ENCODE measurements around the gene CTCF. TPM values are rescaled to one million over a fixed set of nuclear protein-coding genes. Genes with fewer than 3 reads are reported as not detected.
A peak's percentile ranks its signal among the peaks of the same experiment; 100 is the strongest.
"Not testable (repeated sequence)": the region's sequence is repeated elsewhere in the genome, so short reads cannot be mapped to it uniquely, and the experiment has no call there.

Gene CTCF
- 10 to 100 TPM; 26.1 to 39.6 (median 31.8) TPM for total RNA-seq

- TF ChIP-seq CTCF (IDR thresholded peaks at IDR 0.05) (peak in 4 of 5 experiments; percentile 63 to 98 (median 92)), EP300 (IDR thresholded peaks at IDR 0.05) (no peak)
- Histone ChIP-seq H3K27me3 (no peaks in the 10 kb centered on the region), H3K4me1 (peaks cover 0 to 40% (median 17%) of the 10 kb centered on the region in 4 donors), H3K27ac (peak within 1 kb of the TSS; percentile 98 to 100 (median 100)), H3K36me3 (no peaks in the 10 kb centered on the region), H3K4me3 (peak within 1 kb of the TSS; percentile 91 to 99 (median 96)), H3K9me3 (no peaks in the 10 kb centered on the region)
- DNase-seq (ENCODE audit: low spot score in 2 of 2) = peak; percentile 59 to 67
- 1 to 2% methylated on average over 24 to 31 of the region's 62 CpGs for WGBS, 2 donors
These were observed at the start of gene CTCF for GRCh38 chr16:67562526-67562917. TSS of gene CTCF (plus strand) at chr16:67562526. CDS start at chr16:67610833, 48,307 bp downstream.

GRCh38 chr16:67513892-67514291, 48.4 kb upstream of the CTCF start:
- not testable (repeated sequence) for H3K4me1 ChIP-seq; H3K9me3 ChIP-seq; H3K4me3 ChIP-seq; DNase-seq (ENCODE audit: low spot score in 2 of 2); H3K36me3 ChIP-seq; H3K27me3 ChIP-seq; H3K27ac ChIP-seq
- 94 to 100% methylated on average over 1 of the region's 1 CpG for WGBS, 2 donors

- Histone ChIP-seq H3K27me3 (no peaks in the 10 kb centered on the region), H3K36me3 (no peaks in the 10 kb centered on the region), H3K27ac (no peak overlapping the region), H3K4me3 (no peak overlapping the region), H3K9me3 (no peaks in the 10 kb centered on the region), H3K4me1 (peaks cover 0 to 8% (median 0%) of the 10 kb centered on the region in 4 donors)
- peak; percentile 66 to 90 for DNase-seq (ENCODE audit: low spot score in 2 of 2)
- 7 to 12% methylated on average over 8 of the region's 8 CpGs for WGBS, 2 donors
- peak in 1 of 2 donors; percentile 34 for TF ChIP-seq EP300 (IDR thresholded peaks at IDR 0.05)
- TF ChIP-seq CTCF (IDR thresholded peaks at IDR 0.05) = peak; percentile 51 to 71 (median 53)
- no peak for TF ChIP-seq POLR2A (IDR thresholded peaks at IDR 0.05)
These were observed 47.9 kb upstream of the CTCF start for GRCh38 chr16:67514382-67514828.

GRCh38 chr16:67516296-67517154, 45.8 kb upstream of the CTCF start:
- TF ChIP-seq EP300 (IDR thresholded peaks at IDR 0.05) (no peak), POLR2A (IDR thresholded peaks at IDR 0.05) (no peak), CTCF (IDR thresholded peaks at IDR 0.05) (no peak)
- no peak for DNase-seq (ENCODE audit: low spot score in 2 of 2)
- WGBS, 2 donors = 77 to 80% methylated on average over 12 of the region's 12 CpGs
- Histone ChIP-seq H3K9me3 (no peaks in the 10 kb centered on the region), H3K27me3 (no peaks in the 10 kb centered on the region), H3K27ac (no peak overlapping the region), H3K36me3 (no peaks in the 10 kb centered on the region), H3K4me1 (peaks cover 0 to 8% (median 2%) of the 10 kb centered on the region in 4 donors), H3K4me3 (no peak overlapping the region)

GRCh38 chr16:67517155-67517445, 45.2 kb upstream of the CTCF start:
- no peak for TF ChIP-seq POLR2A (IDR thresholded peaks at IDR 0.05)
- TF ChIP-seq CTCF (IDR thresholded peaks at IDR 0.05) = no peak
- no peak for TF ChIP-seq EP300 (IDR thresholded peaks at IDR 0.05)
- peak overlapping the region in 1 of 4 donors; percentile 19 for H3K27ac ChIP-seq
- H3K27me3 ChIP-seq = no peaks in the 10 kb centered on the region
- no peak for DNase-seq (ENCODE audit: low spot score in 2 of 2)
- H3K4me3 ChIP-seq = no peak overlapping the region
- peaks cover 0 to 8% (median 6%) of the 10 kb centered on the region in 4 donors for H3K4me1 ChIP-seq
- 71 to 73% methylated on average over 3 of the region's 3 CpGs for WGBS, 2 donors
- no peaks in the 10 kb centered on the region for H3K36me3 ChIP-seq
- H3K9me3 ChIP-seq = no peaks in the 10 kb centered on the region

Measured in tibial nerve (tissue), 4 donors.